HCT116 (cell line): ENCODE results near the gene CD72. TPM values are rescaled to one million over a fixed set of nuclear protein-coding genes. Genes with fewer than 3 reads are reported as not detected.

Experiments
- ATAC-seq: fragments of 200-7000 bp; cut with Tn5 transposase; 2 replicates; pipeline ENCODE4 v1.9.1; 2020; ENCODE audit warnings: mild to moderate bottlenecking, moderate library complexity
- BruUV-seq: library from RNA; stranded (reverse); fragments of 400-500 nt; replicated peaks from 2 replicates; lab custom pipeline; 2021; lab: Mats Ljungman, UMichigan
- CTCF ChIA-PET: fragments of 300-600 bp; sonication (Branson Sonifier 250); formaldehyde crosslinking; loops from one replicate; lab custom pipeline; 2021; ENCODE audit warnings: antibody characterized with exemption; lab: Charles Lee
- POLR2A ChIA-PET: fragments of 300-600, 350-600 bp; sonication (Branson Sonifier 250); formaldehyde crosslinking; loops from one replicate; lab custom pipeline; 2021; ENCODE audit warnings: antibody characterized with exemption; lab: Charles Lee
- RAD21 ChIA-PET, 2 experiments: fragments of 300-600 bp; sonication (Branson Sonifier 250); formaldehyde crosslinking; loops; one replicate each; lab custom pipeline; 2023; ENCODE audit warnings: low total read pairs in 2 of 2; ENCODE audit not compliant: uncharacterized antibody in 2 of 2, unreplicated experiment in 2 of 2, low non-redundant PET in 1 of 2; lab: Charles Lee
- DNase-seq: peaks from one replicate; pipeline ENCODE4 v3.0.0-alpha.2; 2010; ENCODE audit warnings: low read depth, low spot score
- H2AFZ ChIP-seq: fragments of 200-600 bp; shearing (Covaris generic), sonication (generic); 2 replicates; pipeline ENCODE4 v1.6.1; 2017; ENCODE audit warnings: low read depth, mixed run types, mixed read lengths, antibody characterized with exemption, low read length; ENCODE audit not compliant: poor library complexity, severe bottlenecking
- H3K27ac ChIP-seq: 2 replicates; pipeline ENCODE4 v1.5.1; 2012; ENCODE audit warnings: low read depth, low read length
- H3K27me3 ChIP-seq: fragments of 200-600 bp; sonication (generic); 2 replicates; pipeline ENCODE4 v1.6.1; 2016; ENCODE audit warnings: mixed run types, low read length, mixed read lengths; ENCODE audit not compliant: insufficient read depth
- H3K36me3 ChIP-seq, 2 experiments: fragments of 200-500 bp in 1 of 2; fragments of 200-600 bp in 1 of 2; sonication (Bioruptor generic) in 1 of 2; sonication (generic) in 1 of 2; 2 replicates each; pipeline versions ENCODE4 v1.5.1 to v1.6.1; 2014 to 2016; ENCODE audit warnings: low read length in 2 of 2, inconsistent platforms in 1 of 2, mixed read lengths in 1 of 2, mixed run types in 1 of 2; ENCODE audit not compliant: insufficient read depth in 2 of 2, control insufficient read depth in 1 of 2
- H3K4me1 ChIP-seq, 2 experiments: fragments of 200-600 bp in 1 of 2; sonication (generic) in 1 of 2; 2 replicates each; pipeline versions ENCODE4 v1.5.1 to v1.6.1; 2012 to 2017; ENCODE audit warnings: low read length in 2 of 2, inconsistent platforms in 1 of 2, mild to moderate bottlenecking in 1 of 2, mixed read lengths in 1 of 2, mixed run types in 1 of 2, moderate library complexity in 1 of 2; ENCODE audit not compliant: insufficient read depth in 2 of 2, control insufficient read depth in 1 of 2
- H3K4me2 ChIP-seq: fragments of 200-600 bp; sonication (generic); 2 replicates; pipeline ENCODE4 v1.6.1; 2017; ENCODE audit warnings: mixed run types, low read length, mixed read lengths
- H3K4me3 ChIP-seq, 2 experiments: fragments of 200-600 bp in 1 of 2; sonication (generic) in 1 of 2; replicated peaks in 1 of 2; 2 replicates each; pipeline ENCODE4 v1.5.1; 2011 to 2016; ENCODE audit warnings: low read length in 2 of 2, control low read depth in 1 of 2, low read depth in 1 of 2, mild to moderate bottlenecking in 1 of 2, mixed read lengths in 1 of 2, mixed run types in 1 of 2
- H3K79me2 ChIP-seq: fragments of 200-600 bp; sonication (generic); 2 replicates; pipeline ENCODE4 v1.6.1; 2017; ENCODE audit warnings: mild to moderate bottlenecking, mixed run types, low read length, moderate library complexity, mixed read lengths; ENCODE audit not compliant: insufficient read depth
- H3K9ac ChIP-seq: fragments of 200-600 bp; sonication (generic); 2 replicates; pipeline ENCODE4 v1.6.1; 2016; ENCODE audit warnings: low read length, mixed read lengths
- H3K9me2 ChIP-seq: fragments of 200-600 bp; sonication (generic), shearing (Covaris generic); 2 replicates; pipeline ENCODE4 v1.6.1; 2017; ENCODE audit warnings: mixed run types, mild to moderate bottlenecking, moderate library complexity; ENCODE audit not compliant: insufficient read depth
- H3K9me3 ChIP-seq, 2 experiments: fragments of 200-500 bp in 1 of 2; fragments of 200-600 bp in 1 of 2; sonication (Bioruptor generic) in 1 of 2; sonication (generic) in 1 of 2; 2 replicates each; pipeline ENCODE4 v1.6.1; 2014 to 2017; ENCODE audit warnings: low read length in 2 of 2, mixed read lengths in 2 of 2, inconsistent platforms in 1 of 2, low read depth in 1 of 2, mild to moderate bottlenecking in 1 of 2, mixed run types in 1 of 2, moderate library complexity in 1 of 2; ENCODE audit not compliant: control insufficient read depth in 1 of 2, insufficient read depth in 1 of 2
- H4K20me1 ChIP-seq: fragments of 200-600 bp; sonication (generic), shearing (Covaris generic); 2 replicates; pipeline ENCODE4 v1.6.1; 2017; ENCODE audit warnings: mixed run types, mild to moderate bottlenecking, moderate library complexity; ENCODE audit not compliant: insufficient read depth
- CBX3 ChIP-seq: IDR thresholded peaks from 2 replicates; pipeline ENCODE4 v1.6.1; 2012; ENCODE audit warnings: low read depth
- EGR1 ChIP-seq: IDR thresholded peaks from 2 replicates; pipeline ENCODE4 v1.6.1; 2012; ENCODE audit warnings: low read depth
- ELF1 ChIP-seq: IDR thresholded peaks from 2 replicates; pipeline ENCODE4 v1.6.1; 2012; ENCODE audit warnings: low read depth, borderline replicate concordance
- FOSL1 ChIP-seq: IDR thresholded peaks from 2 replicates; pipeline ENCODE4 v1.6.1; 2012; ENCODE audit warnings: low read depth
- POLR2AphosphoS5 ChIP-seq: IDR thresholded peaks from 2 replicates; pipeline ENCODE4 v1.6.1; 2011; ENCODE audit warnings: mild to moderate bottlenecking, low read depth, low read length, moderate library complexity
- RAD21 ChIP-seq: IDR thresholded peaks from 2 replicates; pipeline ENCODE4 v1.6.1; 2012; ENCODE audit warnings: low read depth, mild to moderate bottlenecking
- SIN3A ChIP-seq: IDR thresholded peaks from 2 replicates; pipeline ENCODE4 v1.6.1; 2012; ENCODE audit warnings: low read depth
- TCF7L2 ChIP-seq: IDR thresholded peaks from 2 replicates; pipeline ENCODE4 v1.7.0; 2011; ENCODE audit warnings: borderline replicate concordance, inconsistent platforms; ENCODE audit not compliant: insufficient read depth, insufficient read length; ENCODE audit errors: extremely low read depth
- YY1 ChIP-seq: IDR thresholded peaks from 2 replicates; pipeline ENCODE4 v1.6.1; 2011; ENCODE audit warnings: low read length, low read depth, moderate library complexity, mild to moderate bottlenecking; ENCODE audit not compliant: insufficient replicate concordance; ENCODE audit errors: extremely low read depth
- ZFX ChIP-seq: fragments of 450-650 bp; IDR thresholded peaks from 2 replicates; pipeline ENCODE4 v1.6.1; 2017
- intact Hi-C: fragments of 100-400 bp; cut with micrococcal nuclease; formaldehyde crosslinking; loops from 2 replicates; pipeline ENCODE4 v1.10.0; 2022
- total RNA-seq: library from RNA; stranded (reverse); gene quantifications from one replicate; pipeline ENCODE4 v1.2.1, GENCODE V29; 2021; ENCODE audit not compliant: unreplicated experiment

The CD72 gene
- total RNA-seq, 1 experiment from 2014 or later, result 1.6 TPM

DNA sequence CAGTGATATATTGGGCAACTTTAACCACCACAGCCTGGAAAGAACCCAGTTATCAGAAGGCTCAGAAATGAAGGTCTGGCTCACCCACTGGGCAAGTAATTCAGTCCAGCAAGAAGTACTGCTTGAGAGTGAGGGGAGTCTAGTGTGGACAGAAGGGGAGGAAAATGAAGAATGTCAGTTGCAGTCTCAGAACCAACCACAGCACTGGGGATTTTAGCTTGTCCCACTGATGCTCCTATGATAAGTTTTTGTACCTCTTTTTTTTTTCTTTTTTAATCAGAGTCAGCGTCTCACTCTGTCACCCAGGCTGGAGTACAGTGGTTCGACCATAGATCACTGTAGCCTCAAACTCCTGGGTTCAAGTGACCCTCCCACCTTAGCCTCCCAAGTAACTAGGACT, 9.4 kb upstream of the CD72 start:
- DNase-seq (no peak), ATAC-seq (no peak)
- Histone ChIP-seq H3K36me3 (no peaks in the 10 kb centered on the region), H4K20me1 (no peaks in the 10 kb centered on the region), H3K27ac (no peak overlapping the region), H3K9ac (no peak overlapping the region), H3K9me2 (no peaks in the 10 kb centered on the region), H3K27me3 (no peaks in the 10 kb centered on the region), H3K4me3 (no peak overlapping the region), H2AFZ (no peak overlapping the region), H3K4me2 (no peak overlapping the region), H3K9me3 (no peaks in the 10 kb centered on the region), H3K79me2 (no peaks in the 10 kb centered on the region), H3K4me1 (peaks cover 0 to 5% of the 10 kb centered on the region in 2 experiments; a peak in 1 of 4 replicates)
- intact Hi-C loops, result no loop called here
- ChIA-PET POLR2A (no interaction called here), RAD21 (no interaction called here), CTCF (no interaction called here)
- BruUV-seq, result no TSS peak
- TF ChIP-seq CBX3 (no peak), FOSL1 (no peak), TCF7L2 (no peak), YY1 (no peak), ZFX (no peak), POLR2AphosphoS5 (no peak), SIN3A (no peak)

DNA sequence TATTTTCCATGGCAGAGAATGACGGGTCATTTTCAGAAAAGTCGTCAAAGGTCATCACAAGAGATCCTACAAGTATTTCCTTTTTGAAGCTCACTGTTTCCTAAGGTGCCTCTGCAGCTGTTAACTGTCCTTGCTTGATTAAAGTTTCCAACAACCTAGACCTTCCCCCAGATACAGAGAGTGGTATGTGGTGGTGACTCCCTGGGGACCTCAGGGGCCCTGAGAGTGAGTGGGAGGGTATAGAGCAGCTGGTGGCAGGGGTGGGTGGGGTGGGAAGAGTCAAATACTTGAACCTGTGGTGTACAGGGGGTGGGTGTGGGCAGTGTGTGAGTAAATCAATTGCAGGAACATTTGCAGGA, 1.6 kb upstream of the CD72 start:
- BruUV-seq, result no TSS peak
- Histone ChIP-seq H3K4me3 (no peak overlapping the region), H3K9me2 (no peaks in the 10 kb centered on the region), H3K36me3 (no peaks in the 10 kb centered on the region), H3K4me1 (no peaks in the 10 kb centered on the region), H3K27me3 (no peaks in the 10 kb centered on the region), H4K20me1 (no peaks in the 10 kb centered on the region), H3K9me3 (no peaks in the 10 kb centered on the region), H3K79me2 (no peaks in the 10 kb centered on the region), H3K4me2 (no peak overlapping the region), H3K9ac (no peak overlapping the region), H2AFZ (no peak overlapping the region), H3K27ac (no peak overlapping the region)
- POLR2A ChIA-PET, result no interaction called here
- RAD21 ChIA-PET, result no interaction called here
- intact Hi-C loops, result no loop called here
- no peak for DNase-seq
- ATAC-seq, result no peak
- TF ChIP-seq EGR1 (no peak), YY1 (no peak), POLR2AphosphoS5 (no peak), TCF7L2 (no peak), ELF1 (no peak), RAD21 (no peak), CBX3 (no peak)
- CTCF ChIA-PET, result interaction anchor here (1.7 kb wide), 2 partner anchors 9 to 16 kb away, joined by 7 to 8 read pairs; no protein-coding TSS in a partner anchor
